Measurements from ENCODE around the gene PLK3.

DNA sequence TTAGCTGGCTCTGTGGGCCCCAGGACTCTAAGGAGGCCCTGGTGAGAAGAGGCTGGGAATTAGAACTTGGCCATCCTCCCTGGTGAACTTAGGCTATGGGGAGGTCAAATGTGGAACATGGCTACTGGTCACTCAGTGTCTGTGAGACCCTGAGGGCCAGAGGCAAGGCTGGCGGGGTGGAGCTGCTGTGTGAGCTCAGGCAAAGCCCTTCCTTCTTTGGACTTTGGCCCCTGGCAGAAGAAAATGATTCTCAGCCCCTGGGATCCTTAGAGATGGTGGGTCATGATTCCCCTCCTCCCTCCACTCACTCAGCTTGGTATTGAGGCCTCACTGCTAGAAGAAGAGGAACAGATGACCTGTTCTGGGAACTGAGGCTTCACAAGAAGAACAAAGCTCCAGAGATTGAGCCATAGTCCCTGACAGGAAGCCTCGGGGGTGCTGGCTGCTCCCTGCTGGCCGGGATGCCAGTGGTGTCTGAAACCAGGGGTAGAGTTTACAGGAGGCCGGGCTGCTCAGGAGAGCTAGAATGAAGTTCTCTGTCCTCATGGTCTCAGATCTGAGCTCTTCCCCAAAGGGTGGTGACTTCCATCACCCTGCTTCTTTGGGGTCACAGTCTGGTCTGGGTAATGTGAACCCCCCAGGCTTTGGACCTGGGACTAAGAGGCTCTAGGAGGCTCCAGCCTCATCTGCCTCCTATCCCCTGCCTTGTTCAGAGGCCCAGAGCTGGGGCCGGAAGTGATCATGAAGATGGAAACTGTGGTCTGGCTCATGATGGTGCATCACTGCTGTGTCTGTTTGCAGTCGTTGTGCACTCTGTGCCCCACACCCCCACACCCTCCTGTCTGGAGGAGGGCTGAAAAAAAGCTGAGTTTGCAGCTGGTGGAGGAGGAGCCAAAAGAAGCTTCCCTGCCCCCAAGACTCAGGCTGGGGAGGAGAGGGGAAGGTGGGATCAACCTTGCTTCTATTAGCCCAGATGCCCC is 9.1 kb downstream of the PLK3 start:
- no peak for TF ChIP-seq GATA3 (IDR thresholded peaks at IDR 0.05; ENCODE audit: low read depth, low read length)
- TF ChIP-seq GATA2 (IDR thresholded peaks at IDR 0.05; ENCODE audit: low read depth, low read length) = no peak
